Stimulated activated CD4-positive, alpha-beta T cell treated with anti-CD3 and anti-CD28 coated beads, Interleukin-4, amount 100 ng/mL, for 1 hour (primary cell): ENCODE data around the gene TSNAX.
"Not testable (repeated sequence)": the region's sequence is repeated elsewhere in the genome, so short reads cannot be mapped to it uniquely, and the experiment has no call there.

Experiments
- DNase-seq: peaks from one replicate; pipeline ENCODE4 v3.0.0-alpha.2; 2020

TSNAX gene, protein sequence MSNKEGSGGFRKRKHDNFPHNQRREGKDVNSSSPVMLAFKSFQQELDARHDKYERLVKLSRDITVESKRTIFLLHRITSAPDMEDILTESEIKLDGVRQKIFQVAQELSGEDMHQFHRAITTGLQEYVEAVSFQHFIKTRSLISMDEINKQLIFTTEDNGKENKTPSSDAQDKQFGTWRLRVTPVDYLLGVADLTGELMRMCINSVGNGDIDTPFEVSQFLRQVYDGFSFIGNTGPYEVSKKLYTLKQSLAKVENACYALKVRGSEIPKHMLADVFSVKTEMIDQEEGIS

DNA sequence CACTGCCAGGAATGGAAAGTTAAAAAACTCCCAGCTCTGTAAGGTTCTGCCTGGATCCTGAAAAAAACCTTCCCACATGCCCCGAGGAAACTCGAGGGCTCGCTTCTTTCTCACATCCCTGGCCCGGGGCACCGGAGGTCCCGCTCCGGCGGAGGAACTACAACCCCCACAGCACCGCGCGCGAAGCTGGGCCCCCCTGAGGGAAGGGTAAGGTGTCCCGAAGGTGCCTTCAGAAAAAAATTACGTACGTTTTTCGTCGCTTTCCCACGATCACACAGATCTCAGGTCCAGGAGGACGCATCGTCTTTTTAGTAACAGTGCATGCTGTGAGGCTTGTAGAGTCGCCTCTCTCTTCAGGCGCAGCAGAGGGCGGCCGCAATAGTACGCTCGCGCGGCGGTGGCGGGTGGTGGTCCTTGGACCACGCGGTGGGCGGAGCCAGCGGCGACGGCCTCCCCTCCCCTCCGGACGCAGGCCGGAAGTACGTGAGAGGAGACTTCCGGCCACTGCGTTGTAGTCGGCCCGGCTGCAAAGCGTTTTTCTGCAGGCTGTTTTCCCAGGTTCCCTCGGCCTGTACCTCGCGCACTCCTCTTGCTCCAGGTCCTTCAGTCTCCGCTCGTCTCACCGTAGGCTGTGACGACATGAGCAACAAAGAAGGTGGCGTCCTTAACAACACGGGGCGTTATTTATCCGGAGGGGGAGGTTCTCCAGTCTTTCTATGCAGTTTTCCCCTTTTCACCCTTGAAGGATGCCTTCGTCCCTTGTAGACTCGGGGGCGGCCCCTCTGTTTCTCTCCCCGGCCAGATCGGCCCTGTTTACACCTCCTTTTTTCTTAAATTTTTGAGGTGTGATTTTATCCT lies at the start of gene TSNAX:
Gene TSNAX (plus strand): TSS at position 498 of the 858 bp plus-strand sequence. CDS start 142 bp downstream, at position 640.
- peak; percentile 91 for DNase-seq

DNA sequence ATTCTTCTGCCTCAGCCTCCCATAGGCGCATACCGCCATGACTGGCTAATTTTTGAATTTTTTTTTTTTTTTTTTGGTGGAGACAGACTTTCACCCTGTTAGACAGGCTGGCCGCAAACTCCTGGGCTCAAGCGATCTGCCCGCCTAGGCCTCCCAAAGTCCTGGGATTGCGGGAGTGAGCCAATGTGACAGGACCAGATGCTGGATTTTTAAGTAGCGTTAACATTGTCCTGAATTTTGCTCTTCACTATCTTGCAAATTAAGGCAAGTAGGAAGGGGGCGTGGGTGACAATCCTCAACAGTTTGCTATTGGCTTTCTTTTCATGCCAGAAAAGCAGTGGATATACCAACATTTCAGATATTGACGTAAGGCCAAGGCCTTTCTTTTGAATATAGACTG lies 49.7 kb upstream of the TSNAX start:
- DNase-seq: no peak

DNA sequence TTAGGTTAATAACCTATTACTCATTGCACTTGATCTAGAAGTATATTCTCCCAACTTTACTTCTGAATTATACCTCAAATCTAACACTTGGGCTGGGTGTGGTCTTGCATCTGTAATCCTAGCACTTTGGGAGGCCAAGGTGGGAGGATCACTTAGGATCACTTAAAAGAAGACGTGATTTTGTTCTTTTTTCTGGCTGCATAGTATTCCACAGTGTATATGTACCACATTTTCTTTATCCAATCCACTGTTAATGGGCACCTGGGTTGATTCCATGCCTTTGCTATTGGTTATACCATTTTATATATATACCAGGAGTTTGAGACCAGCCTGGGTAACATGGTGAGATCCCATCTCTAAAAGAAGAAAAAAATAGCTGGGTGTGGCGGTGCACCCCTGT lies 48.5 kb upstream of the TSNAX start:
- no peak for DNase-seq

DNA sequence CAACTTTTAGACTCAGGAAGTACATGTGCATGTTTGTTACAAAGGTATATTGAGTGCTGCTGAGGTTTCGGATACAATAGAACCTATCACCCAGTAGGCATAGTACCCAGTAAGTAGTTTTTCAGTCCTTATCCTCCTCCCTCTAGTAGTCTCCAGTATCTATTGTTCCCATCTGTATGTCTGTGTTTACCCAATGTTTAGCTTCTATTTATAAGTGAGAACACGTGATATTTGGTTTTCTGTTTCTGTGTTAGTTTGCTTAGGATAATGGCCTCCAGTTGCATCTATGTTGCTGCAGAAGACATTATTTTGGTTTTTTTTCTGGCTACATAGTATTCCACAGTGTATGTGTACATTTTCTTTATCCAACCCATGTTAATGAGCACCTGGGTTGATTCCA lies 47.2 kb upstream of the TSNAX start:
- DNase-seq: no peak

DNA sequence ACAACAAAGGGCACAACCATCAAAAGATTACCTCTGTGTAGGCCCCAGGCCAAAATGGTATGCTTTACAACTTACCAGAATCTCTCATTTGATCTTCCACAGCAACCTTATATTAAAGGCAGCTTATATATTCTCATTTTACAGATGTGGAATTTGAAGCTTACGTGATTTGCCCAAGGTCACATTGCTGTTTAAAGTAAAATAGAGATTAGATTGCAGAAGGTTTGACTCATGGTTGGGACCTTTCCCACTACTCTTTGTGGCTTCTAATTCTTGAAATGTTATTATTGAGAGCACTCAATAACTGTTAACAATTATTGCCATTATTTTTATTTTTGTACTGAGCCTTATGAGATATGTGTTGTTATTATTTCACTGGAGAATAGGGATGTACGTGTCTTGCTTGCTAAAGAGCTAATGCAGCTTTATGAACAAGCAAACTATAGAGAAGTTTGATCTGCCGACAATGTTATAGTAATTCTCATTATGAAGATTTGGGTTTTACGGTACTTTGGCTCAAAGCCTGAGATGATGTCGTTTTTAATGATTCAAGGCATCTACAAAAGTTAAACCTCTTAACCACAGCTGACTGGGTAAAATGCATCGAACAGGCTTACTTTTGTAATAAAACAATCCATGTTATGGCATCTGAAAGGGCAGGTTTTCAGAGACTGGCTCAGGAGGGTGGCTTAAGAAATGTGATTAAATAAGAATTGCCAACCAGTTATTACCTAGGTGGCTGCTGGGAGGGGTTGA lies 43.3 kb upstream of the TSNAX start:
- DNase-seq: no peak

DNA sequence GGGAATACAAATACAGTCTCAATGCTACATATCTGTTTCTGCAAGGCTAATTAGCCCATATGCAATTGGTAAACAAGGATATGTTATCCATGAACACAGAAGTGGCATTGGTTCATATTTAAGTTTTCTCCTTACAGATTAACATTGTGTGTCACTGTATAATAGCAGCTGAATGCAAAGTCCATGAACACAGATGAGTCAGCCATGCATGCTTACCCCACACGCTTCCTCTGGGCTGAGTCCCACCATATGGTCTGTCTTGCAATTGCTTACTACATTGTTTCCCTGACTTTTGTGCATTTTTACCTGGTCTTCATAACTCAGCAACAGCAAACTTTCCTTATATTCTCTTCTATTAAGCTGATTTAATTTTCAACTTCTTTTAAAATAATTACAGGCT lies 41.5 kb upstream of the TSNAX start:
- DNase-seq: no peak

DNA sequence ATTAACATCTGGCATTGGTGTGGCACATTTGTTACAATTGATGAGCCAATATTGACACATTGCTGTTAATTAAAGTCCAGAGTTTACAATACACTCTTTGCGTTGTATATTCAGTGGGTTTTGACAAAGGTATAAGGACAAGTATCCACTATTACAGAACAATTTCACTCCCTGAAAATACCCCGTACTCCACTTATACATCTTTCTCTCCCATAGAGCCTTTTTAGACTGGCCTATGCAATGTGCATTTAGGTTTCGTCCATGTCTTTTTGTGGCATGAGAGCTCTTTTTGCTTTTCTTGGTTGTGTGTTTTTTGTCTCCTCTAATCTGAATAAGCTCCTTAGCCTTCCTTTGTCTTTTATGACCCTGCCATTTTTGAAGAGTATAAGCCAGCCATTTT lies 40.6 kb upstream of the TSNAX start:
- DNase-seq: no peak

DNA sequence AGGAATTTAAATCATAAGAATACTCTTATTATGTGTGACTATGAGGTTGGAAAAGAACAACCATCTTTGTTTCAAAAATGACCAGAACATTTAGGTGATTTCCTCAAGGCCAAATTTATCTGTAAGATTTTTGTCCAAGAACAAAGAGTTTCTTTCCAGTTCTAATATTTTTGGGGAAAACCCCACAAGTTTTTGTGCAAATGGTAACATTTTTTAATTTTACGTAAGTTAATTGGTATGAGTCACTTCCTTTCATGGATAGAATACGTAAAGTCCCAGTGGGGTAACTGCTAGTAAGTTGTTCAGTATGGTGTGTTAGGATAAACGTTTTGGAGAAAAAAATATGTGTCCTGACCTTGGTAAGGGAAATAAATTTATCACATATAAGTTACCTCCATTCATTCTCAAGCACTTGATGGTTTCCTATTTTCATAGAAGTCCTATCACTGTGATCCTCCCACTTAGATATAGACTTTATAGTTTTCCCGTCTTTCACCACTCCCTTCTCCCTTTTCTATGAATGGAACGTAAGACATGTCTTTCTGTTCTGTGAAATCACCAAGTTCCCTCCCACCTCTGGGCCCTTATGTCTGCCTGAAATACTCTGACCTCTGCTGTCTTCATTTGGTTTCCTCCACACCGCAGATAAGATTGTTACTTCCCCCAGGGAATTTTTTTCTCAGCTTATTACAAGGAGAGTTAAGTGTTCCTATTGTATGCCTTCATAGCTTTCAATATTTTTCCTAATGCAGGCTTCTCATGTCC lies 34.9 kb upstream of the TSNAX start:
- DNase-seq: no peak

DNA sequence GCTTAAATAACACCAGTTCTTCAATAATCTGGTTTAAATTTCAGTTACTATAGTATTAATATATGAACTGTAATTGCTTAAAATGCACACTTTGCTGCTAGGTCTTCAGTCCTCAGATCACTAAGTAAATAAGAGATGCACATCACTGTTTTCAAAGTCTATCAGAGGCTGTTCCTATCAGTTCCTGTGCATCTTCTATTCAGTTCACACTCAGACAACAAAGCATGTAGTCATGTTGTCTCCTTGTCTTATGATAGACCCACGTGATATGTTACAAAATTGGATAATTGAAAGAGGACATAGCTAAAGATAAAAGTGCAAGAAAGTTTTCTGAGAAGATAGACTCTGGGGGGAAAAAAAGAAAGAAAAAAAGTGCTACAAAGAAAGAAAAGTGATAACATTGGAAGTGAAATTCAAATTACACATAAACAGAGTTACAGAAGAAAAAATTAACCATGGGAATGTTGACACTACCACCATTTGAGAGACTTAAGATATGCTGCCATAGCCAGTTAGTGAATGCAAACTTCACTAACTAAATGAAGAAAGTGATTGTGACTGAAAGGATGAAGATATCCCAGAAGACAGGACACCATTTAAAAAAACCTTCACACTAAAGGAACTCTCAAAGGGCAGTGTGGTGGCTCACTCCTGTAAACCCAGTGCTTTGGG lies 33.9 kb upstream of the TSNAX start:
- DNase-seq: no peak

DNA sequence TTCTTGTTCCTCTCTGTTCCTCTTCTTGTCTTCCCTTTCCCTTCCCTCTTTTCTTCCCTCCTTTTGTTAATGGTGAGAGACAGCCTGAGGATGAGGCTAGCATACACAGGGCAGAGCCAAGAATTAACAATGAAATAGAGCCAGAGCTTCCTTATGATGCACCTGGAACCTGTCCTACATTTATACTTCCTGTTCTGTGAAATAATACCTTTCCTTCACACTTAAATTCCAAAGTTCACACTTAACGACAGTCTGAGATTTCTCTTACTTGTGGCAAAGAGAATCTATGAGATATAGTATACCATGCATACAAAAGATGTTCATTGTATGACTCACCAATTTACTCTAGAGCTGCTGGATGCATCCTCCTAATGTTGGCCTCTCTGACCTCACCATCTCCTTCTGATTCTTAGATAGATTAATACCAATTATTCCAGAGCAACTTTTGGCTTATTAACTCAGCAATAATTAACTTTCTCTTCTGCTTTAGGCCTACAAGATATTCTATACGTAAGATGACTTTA lies 30.8 kb upstream of the TSNAX start:
- no peak for DNase-seq

DNA sequence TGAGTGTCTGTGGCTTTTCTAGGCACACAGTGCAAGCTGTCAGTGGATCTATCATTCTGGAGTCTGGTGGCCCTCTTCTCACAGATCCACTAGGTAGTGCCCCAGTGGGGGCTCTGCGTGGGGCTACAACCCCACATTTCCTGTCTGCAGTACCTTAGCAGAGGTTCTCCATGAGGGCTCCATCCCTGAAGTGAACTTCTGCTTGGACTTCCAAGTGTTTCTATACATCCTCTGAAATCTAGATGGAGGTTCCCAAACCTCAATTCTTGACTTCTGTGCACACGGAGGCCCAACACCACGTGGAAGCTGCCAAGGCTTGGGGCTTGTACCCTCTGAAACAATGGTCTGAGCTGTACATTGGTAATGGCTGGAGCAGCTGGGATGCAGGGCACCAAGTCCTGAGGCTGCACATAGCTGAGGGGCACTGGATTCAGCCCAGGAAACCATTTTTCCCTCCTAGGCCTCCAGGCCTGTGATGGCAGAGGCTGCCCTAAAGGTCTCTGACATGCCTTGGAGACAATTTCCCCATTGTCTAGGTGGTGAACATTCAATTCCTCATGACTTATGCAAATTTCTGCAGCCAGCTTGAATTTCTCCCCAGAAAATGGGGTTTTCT lies 29.2 kb upstream of the TSNAX start:
- no peak for DNase-seq

DNA sequence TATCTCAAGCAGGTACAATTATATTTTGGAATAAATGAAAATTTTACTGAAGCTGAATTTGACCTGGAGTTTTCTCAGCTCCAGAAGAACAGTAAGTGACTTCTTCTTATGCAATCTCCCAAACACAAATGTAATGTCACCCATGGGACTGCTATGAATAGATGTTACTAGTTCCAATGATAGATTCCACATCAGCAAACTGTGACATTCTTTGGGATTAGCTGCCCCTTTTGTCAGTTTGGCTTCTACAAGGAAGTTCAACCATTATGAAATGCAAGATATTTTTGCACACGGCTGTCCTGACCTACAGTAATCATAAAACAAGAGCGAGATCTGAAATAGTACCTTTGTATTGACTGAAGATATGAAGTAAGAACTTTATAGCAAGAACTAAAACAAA lies 27.8 kb upstream of the TSNAX start:
- no peak for DNase-seq

DNA sequence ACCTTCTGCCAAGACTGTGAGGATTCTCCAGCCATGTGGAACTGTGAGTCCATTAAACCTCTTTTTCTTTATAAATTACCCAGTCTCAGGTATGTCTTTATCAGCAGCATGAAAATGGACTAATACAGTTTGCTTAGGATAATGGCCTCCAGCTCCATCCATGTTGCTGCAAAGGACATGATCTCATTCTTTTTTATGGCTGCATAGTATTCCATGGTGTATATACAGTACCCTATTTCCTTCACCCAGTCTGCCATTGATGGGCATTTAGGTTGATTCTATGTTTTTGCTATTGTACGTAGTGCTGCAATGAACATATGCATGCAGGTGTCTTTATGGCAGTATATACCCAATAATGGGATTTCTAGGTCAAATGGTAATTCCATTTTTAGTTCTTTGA lies 25.3 kb upstream of the TSNAX start:
- DNase-seq: not testable (repeated sequence)

DNA sequence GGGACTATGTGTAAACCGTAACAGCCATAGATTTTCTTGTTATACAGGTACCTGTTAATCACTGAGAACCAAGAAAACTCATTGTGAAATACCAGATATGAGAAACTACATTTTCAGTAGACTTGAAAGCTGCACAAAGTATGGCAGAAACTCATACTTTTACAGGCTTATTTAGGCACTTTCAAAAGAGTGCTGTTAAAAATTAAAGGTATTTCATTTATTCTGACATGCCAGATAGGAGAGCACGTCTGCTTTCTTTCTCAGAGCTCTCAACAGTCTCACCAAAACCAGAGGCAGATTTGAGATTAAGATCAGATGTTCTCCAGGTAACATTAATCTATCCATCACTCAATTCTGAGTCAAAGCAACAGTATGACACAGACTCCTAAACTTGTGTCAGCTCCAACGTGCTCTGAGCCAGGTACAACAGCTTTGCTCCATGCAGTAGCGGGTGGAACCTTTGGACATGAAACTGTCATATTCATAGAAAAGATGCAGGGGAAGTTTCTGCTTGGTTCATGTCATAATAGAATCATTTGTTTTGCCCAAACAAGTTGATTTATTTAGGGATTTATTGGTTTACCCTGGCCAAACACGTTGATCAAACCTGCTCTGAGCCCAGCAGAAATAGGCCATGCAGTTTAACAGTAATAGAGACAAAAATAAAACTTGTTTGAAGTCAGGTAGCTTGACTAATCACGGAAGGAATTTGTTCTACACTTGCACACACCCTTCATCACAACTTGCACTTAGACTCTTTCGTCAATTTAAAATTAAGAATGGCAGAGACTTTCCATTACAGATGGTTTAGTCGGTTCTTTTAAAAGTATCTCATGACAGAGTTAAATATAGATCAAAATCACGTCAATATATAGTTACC lies 20.8 kb upstream of the TSNAX start:
- no peak for DNase-seq

DNA sequence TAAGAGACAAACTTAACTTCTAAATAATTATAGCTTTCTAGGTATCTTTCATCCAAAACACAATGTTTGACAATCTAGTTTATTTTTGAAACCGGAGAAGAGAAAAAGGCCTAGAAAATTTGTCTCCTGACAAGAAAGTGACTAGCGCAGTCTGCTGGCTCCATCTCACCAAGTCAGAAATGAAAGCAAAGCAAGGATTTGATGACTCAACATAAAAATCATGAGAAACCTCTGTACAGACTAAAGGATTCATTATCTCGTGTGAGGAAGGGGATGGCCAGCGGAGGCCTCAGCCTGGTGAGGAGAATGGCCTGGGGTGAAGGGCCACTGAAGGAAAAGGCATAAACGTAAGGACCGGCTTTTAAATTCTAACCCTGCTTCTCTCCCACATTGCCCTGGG lies 20.0 kb upstream of the TSNAX start:
- no peak for DNase-seq

DNA sequence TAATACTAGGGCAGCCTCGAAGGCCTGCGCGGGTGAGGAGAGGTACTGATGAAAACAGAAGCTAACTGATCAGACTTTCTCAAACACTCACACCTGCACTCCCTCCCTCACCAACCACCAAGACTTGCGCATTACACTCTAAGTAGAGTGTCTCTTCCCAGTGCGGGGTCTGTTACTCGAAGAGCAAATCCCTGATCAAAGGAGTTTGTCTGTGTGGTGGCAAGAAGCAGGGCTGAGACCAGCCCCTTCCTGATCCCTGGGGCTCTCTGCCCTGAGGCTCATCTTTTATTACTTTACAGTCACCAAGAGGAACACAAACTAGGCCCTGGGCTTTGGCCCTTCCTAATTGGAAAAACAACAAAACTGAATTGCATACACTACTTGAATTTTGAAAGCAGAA lies 19.5 kb upstream of the TSNAX start:
- DNase-seq: no peak

DNA sequence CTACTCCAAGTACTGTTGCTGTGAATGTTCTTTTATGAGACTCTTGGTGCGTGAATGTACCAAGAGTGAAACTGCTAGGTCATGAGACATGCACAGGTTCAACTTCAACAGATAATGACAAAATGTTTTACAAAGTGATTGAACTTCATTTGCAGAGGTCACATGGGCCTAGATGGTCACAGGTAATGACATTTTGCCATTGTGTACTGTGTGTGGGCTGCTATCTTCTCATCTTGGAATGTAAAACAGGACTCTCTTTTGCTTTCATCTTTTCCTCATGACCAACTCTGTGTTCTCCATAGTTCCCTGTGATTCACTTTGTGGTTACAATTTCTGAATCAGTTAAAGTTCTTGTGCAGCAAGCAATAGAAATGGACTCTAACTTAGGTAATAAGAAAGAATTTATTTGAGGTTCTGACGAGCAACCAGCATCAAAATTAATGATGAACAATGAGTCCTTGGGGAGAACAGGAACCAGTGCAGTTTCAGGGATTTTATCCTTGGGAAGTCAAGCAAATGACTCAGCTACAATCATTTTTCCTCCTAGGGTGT lies 16.2 kb upstream of the TSNAX start:
- DNase-seq: no peak

DNA sequence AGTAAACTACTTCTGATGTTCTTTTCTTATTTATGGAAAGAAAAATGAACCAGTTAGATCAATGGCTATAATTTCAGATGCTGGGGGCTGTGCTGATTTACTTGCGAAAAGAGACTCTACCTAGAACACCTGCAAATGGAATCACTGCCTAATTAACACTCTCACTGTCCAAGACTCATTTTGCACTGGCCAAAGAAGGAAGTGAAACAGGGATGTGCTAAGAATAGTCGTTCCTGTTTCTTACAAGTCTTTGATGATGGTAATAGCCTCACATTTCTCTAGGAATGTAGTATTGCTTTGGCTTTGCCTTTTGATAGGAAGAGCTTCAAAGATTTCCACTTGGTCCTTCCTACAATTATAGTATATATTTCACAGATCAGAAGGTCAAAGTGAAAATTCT lies 12.7 kb upstream of the TSNAX start:
- DNase-seq: no peak

DNA sequence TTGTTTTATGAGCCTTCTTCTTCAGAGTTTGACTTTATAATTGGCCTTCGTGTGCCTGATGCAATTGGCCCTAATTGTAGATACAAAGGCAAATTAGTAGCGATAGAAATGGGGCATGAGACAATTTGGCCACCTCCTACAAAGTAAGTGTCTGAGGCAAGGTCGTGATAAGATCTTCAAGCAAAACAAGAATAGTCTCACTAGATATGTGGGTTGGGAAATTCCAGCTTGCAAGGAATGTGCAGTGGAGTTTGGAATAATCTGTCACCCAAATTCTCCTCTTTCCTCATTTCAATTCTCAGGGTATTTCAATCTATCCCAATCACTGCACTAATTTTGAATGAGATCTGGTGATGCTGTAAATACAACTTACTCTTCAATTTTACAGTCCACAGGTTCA lies 11.4 kb upstream of the TSNAX start:
- no peak for DNase-seq

DNA sequence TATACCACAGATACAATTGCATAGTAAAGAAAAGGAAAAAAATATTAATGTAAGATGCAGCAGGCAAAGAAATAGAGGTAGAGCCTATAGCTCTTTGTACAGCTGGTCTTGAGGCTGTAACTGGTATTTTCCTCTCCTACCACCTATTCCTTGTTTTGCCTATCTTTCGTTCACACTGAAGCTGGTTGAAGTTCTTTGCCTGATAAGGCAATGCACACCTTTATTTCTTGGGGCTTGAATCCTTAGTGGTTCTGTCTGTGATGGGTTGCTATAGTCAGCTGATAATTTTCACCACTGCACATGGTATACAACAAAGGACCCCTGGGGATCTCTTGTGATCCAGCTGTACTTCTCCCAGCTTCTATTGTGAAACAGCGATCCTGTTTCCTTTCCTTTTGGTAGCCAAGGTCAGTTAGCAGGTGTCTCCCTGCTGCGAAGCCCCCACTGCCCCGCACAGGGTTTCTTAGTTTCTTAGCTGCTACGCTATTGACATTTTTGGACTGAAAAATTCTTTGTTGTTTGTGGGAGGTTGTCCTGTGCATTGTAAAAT lies 9.9 kb upstream of the TSNAX start:
- DNase-seq: no peak
